HepG2 (cell line): ENCODE measurements around the gene SKI. TPM values are rescaled to one million over a fixed set of nuclear protein-coding genes. Genes with fewer than 3 reads are reported as not detected.
A peak's percentile ranks its signal among the peaks of the same experiment; 100 is the strongest.

Experiments used
- ADNP ChIP-seq: sonication (generic); formaldehyde crosslinking; IDR thresholded peaks from 2 replicates; pipeline ENCODE4 v1.4.0; 2020; ENCODE audit warnings: missing genetic modification reagents
- CEBPB ChIP-seq: IDR thresholded peaks from 2 replicates; pipeline ENCODE4 v1.6.1; 2011; ENCODE audit warnings: low read depth, low read length, improper control_type of control experiment, borderline replicate concordance
- KLF15 ChIP-seq: sonication (generic); formaldehyde crosslinking; IDR thresholded peaks from 2 replicates; pipeline ENCODE4 v1.8.1; 2023; ENCODE audit warnings: borderline replicate concordance, mild to moderate bottlenecking, inconsistent platforms, missing genetic modification reagents, mixed read lengths
- NR2F2 ChIP-seq: IDR thresholded peaks from 2 replicates; pipeline ENCODE4 v1.6.1; 2012; ENCODE audit warnings: low read depth, inconsistent platforms, borderline replicate concordance
- NRL ChIP-seq: sonication (generic); formaldehyde crosslinking; IDR thresholded peaks from 2 replicates; pipeline ENCODE4 v1.5.0; 2020; ENCODE audit warnings: missing genetic modification reagents, mild to moderate bottlenecking, moderate library complexity, borderline replicate concordance
- RFXAP ChIP-seq: sonication (generic); formaldehyde crosslinking; IDR thresholded peaks from 2 replicates; pipeline ENCODE4 v1.4.0; 2020; ENCODE audit warnings: missing genetic modification reagents, borderline replicate concordance
- SOX5 ChIP-seq: IDR thresholded peaks from 2 replicates; pipeline ENCODE4 v1.6.1; 2016; ENCODE audit warnings: borderline replicate concordance
- TP53 ChIP-seq: sonication (generic); formaldehyde crosslinking; conservative IDR thresholded peaks from 2 replicates; pipeline ENCODE4 v1.4.0; 2020; ENCODE audit warnings: missing genetic modification reagents
- YY1 ChIP-seq: IDR thresholded peaks from 2 replicates; pipeline ENCODE4 v1.6.1; 2011; ENCODE audit warnings: low read length, low read depth, moderate library complexity, mild to moderate bottlenecking; ENCODE audit not compliant: insufficient read depth, insufficient replicate concordance
- ZBTB8A ChIP-seq: sonication (generic); formaldehyde crosslinking; IDR thresholded peaks from 2 replicates; pipeline ENCODE4 v1.4.0; 2020; ENCODE audit warnings: mild to moderate bottlenecking, low read depth, missing genetic modification reagents, borderline replicate concordance
- ZFP1 ChIP-seq: IDR thresholded peaks from 2 replicates; pipeline ENCODE4 v1.6.1; 2016
- ZFP36L1 ChIP-seq: sonication (generic); formaldehyde crosslinking; IDR thresholded peaks from 2 replicates; pipeline ENCODE4 v1.8.0; 2022; ENCODE audit warnings: mild to moderate bottlenecking, missing genetic modification reagents, moderate library complexity
- ZNF781 ChIP-seq: sonication (generic); formaldehyde crosslinking; IDR thresholded peaks from 2 replicates; pipeline ENCODE4 v1.5.1; 2020; ENCODE audit warnings: borderline replicate concordance, mild to moderate bottlenecking, missing genetic modification reagents; ENCODE audit errors: not compliant biosample characterization
- ZNF879 ChIP-seq: sonication (generic); formaldehyde crosslinking; IDR thresholded peaks from 2 replicates; pipeline ENCODE4 v1.8.1; 2023; ENCODE audit warnings: missing genetic modification reagents
- ZSCAN20 ChIP-seq: sonication (generic); formaldehyde crosslinking; IDR thresholded peaks from 2 replicates; pipeline ENCODE4 v1.4.0; 2020; ENCODE audit warnings: missing genetic modification reagents, mild to moderate bottlenecking, borderline replicate concordance
- polyA plus RNA-seq, 8 experiments: library from polyadenylated mRNA; depleted of rRNA in 3 of 8; stranded (reverse) in 7 of 8; unstranded in 1 of 8; fragments of >200 nt; fragmentation: Illumina TruSeq in 4 of 8; extraction: Trizol in 4 of 8; gene quantifications; 2 replicates each; pipeline versions ENCODE4 v1.2.1 to v1.2.3, GENCODE V29; 2011 to 2016; ENCODE audit warnings: low read depth in 4 of 8, missing spikeins in 1 of 8, mixed read lengths in 1 of 8; ENCODE audit not compliant: insufficient read depth in 1 of 8
- total RNA-seq, 5 experiments: library from RNA; depleted of rRNA; stranded (reverse); fragments of >200 nt; fragmentation: Illumina TruSeq; extraction: Trizol; gene quantifications; 2 replicates each; pipeline ENCODE4 v1.2.3, GENCODE V29; 2016; ENCODE audit warnings: low read depth in 1 of 5
- TF ChIP-seq, protein P1 (sequence below): fragments of 450-650 bp; IDR thresholded peaks from 2 replicates; pipeline ENCODE4 v1.6.1; 2016
- TF ChIP-seq, protein P2 (sequence below): sonication (generic); formaldehyde crosslinking; IDR thresholded peaks from 2 replicates; pipeline ENCODE4 v1.4.0; 2020; ENCODE audit warnings: missing genetic modification reagents, borderline replicate concordance
- TF ChIP-seq, protein P3 (sequence below): sonication (generic); formaldehyde crosslinking; IDR thresholded peaks from 2 replicates; pipeline ENCODE4 v1.5.0; 2020; ENCODE audit warnings: missing genetic modification reagents
- TF ChIP-seq, protein P4 (sequence below): sonication (generic); formaldehyde crosslinking; IDR thresholded peaks from 2 replicates; pipeline ENCODE4 v1.4.0; 2020; ENCODE audit warnings: mild to moderate bottlenecking, missing genetic modification reagents
- TF ChIP-seq, protein P5 (sequence below): sonication (generic); formaldehyde crosslinking; IDR thresholded peaks from 2 replicates; pipeline ENCODE4 v1.4.0; 2020; ENCODE audit warnings: mild to moderate bottlenecking, missing genetic modification reagents
- TF ChIP-seq, protein P6 (sequence below): sonication (generic); formaldehyde crosslinking; IDR thresholded peaks from 2 replicates; pipeline ENCODE4 v1.5.0; 2020; ENCODE audit warnings: mild to moderate bottlenecking, low read depth, missing genetic modification reagents, borderline replicate concordance

The SKI gene
- total and polyA plus RNA-seq, 2 of the 13 experiments (the other 11 are each of a cell fraction or from before 2014, with no cell fraction given): 4.7 to 6.9 TPM

DNA sequence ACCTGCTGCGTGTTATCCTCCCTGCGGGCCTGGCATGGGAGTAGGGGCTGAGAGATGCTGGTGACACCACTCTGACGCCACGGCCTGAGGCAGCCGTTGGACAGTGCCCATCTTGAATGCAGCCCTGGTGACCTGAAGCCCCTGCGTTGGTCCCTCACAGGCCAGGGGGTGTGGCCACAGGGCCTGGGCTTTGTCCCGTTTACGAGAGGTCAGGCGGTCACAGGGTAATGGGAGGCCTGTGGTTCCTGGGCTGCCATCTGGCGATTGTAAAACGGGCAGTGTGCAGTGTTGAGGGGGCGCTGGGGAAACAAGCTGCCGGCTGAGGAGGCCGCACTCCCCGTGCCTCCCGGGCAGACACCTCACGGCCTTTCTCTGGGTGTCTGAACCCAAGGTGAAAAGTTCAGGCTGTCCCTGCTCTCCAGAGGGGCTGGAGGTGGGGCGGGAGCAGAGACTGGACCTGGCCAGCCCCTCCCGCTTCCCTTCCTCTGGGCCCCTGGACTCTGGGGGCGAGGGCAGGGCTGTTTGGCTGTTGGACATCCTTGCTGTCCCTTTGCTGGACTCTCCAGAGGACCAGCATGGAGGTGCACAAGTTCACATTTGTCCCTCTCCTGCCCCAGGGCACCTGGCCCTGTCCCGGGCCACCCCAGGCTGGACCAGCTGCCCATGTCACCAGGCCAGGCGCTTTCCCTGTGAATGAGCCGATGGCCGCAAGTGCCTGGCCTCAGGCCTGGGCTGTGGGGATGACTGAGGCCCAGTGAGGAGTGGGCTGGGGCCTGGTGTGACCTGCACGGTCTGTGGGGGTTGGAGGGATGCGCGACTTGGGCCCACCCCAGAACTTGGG, 42.4 kb downstream of the SKI start (continued):
- no peak for TF ChIP-seq ZBTB8A (CRISPR knock-in tag)
- TF ChIP-seq CEBPB: no peak
- TF ChIP-seq, protein P1, sequence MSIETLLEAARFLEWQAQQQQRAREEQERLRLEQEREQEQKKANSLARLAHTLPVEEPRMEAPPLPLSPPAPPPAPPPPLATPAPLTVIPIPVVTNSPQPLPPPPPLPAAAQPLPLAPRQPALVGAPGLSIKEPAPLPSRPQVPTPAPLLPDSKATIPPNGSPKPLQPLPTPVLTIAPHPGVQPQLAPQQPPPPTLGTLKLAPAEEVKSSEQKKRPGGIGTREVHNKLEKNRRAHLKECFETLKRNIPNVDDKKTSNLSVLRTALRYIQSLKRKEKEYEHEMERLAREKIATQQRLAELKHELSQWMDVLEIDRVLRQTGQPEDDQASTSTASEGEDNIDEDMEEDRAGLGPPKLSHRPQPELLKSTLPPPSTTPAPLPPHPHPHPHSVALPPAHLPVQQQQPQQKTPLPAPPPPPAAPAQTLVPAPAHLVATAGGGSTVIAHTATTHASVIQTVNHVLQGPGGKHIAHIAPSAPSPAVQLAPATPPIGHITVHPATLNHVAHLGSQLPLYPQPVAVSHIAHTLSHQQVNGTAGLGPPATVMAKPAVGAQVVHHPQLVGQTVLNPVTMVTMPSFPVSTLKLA: no peak
- TF ChIP-seq RFXAP: peak; percentile 17; the same call in 1 of the 2 replicates
- TF ChIP-seq ZFP36L1: no peak
- TF ChIP-seq ZFP1: no peak
- TF ChIP-seq, protein P2, sequence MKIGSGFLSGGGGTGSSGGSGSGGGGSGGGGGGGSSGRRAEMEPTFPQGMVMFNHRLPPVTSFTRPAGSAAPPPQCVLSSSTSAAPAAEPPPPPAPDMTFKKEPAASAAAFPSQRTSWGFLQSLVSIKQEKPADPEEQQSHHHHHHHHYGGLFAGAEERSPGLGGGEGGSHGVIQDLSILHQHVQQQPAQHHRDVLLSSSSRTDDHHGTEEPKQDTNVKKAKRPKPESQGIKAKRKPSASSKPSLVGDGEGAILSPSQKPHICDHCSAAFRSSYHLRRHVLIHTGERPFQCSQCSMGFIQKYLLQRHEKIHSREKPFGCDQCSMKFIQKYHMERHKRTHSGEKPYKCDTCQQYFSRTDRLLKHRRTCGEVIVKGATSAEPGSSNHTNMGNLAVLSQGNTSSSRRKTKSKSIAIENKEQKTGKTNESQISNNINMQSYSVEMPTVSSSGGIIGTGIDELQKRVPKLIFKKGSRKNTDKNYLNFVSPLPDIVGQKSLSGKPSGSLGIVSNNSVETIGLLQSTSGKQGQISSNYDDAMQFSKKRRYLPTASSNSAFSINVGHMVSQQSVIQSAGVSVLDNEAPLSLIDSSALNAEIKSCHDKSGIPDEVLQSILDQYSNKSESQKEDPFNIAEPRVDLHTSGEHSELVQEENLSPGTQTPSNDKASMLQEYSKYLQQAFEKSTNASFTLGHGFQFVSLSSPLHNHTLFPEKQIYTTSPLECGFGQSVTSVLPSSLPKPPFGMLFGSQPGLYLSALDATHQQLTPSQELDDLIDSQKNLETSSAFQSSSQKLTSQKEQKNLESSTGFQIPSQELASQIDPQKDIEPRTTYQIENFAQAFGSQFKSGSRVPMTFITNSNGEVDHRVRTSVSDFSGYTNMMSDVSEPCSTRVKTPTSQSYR: no peak; the same call in 1 of the 2 replicates
- TF ChIP-seq, protein P3, sequence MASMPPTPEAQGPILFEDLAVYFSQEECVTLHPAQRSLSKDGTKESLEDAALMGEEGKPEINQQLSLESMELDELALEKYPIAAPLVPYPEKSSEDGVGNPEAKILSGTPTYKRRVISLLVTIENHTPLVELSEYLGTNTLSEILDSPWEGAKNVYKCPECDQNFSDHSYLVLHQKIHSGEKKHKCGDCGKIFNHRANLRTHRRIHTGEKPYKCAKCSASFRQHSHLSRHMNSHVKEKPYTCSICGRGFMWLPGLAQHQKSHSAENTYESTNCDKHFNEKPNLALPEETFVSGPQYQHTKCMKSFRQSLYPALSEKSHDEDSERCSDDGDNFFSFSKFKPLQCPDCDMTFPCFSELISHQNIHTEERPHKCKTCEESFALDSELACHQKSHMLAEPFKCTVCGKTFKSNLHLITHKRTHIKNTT (CRISPR knock-in tag): no peak
- TF ChIP-seq ZSCAN20 (CRISPR knock-in tag): no peak
- TF ChIP-seq, protein P4, sequence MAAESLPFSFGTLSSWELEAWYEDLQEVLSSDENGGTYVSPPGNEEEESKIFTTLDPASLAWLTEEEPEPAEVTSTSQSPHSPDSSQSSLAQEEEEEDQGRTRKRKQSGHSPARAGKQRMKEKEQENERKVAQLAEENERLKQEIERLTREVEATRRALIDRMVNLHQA (CRISPR knock-in tag): no peak
- no peak for TF ChIP-seq ZNF879 (CRISPR knock-in tag)
- TF ChIP-seq KLF15 (CRISPR knock-in tag): 0 out of 2 replicates have a peak, but pooled peaks have one; percentile 31
- TF ChIP-seq TP53 (CRISPR knock-in tag): no peak
- TF ChIP-seq, protein P5, sequence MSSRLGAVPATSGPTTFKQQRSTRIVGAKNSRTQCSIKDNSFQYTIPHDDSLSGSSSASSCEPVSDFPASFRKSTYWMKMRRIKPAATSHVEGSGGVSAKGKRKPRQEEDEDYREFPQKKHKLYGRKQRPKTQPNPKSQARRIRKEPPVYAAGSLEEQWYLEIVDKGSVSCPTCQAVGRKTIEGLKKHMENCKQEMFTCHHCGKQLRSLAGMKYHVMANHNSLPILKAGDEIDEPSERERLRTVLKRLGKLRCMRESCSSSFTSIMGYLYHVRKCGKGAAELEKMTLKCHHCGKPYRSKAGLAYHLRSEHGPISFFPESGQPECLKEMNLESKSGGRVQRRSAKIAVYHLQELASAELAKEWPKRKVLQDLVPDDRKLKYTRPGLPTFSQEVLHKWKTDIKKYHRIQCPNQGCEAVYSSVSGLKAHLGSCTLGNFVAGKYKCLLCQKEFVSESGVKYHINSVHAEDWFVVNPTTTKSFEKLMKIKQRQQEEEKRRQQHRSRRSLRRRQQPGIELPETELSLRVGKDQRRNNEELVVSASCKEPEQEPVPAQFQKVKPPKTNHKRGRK (CRISPR knock-in tag): no peak
- no peak for TF ChIP-seq ADNP (CRISPR knock-in tag)
- TF ChIP-seq SOX5 (CRISPR knock-in tag): 0 out of 2 replicates have a peak, but pooled peaks have one; percentile 24
- peak; percentile 29 for TF ChIP-seq YY1
- TF ChIP-seq ZNF781 (CRISPR knock-in tag): no peak
- TF ChIP-seq NR2F2: no peak
- TF ChIP-seq, protein P6, sequence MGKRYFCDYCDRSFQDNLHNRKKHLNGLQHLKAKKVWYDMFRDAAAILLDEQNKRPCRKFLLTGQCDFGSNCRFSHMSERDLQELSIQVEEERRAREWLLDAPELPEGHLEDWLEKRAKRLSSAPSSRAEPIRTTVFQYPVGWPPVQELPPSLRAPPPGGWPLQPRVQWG (CRISPR knock-in tag): no peak
- no peak for TF ChIP-seq NRL
